Measurements from ENCODE around the gene POLD2. TPM values are rescaled to one million over a fixed set of nuclear protein-coding genes. Genes with fewer than 3 reads are reported as not detected.
"Not testable (repeated sequence)": the region's sequence is repeated elsewhere in the genome, so short reads cannot be mapped to it uniquely, and the experiment has no call there.

The POLD2 gene
- total RNA-seq, result 10 to 100 TPM; 33.9 to 87.9 (median 71.0) TPM

- H3K27ac ChIP-seq, result peak within 1 kb of the TSS; percentile 77 to 94 (median 88)
- peak; percentile 95 to 96 for DNase-seq (ENCODE audit: low spot score in 2 of 2)
- peak in 3 of 5 experiments; percentile 6 to 40 (median 21) for TF ChIP-seq CTCF (IDR thresholded peaks at IDR 0.05)
- peak; percentile 39 to 79 for TF ChIP-seq POLR2A (IDR thresholded peaks at IDR 0.05)
- TF ChIP-seq EP300 (IDR thresholded peaks at IDR 0.05), result peak in 1 of 2 donors; percentile 73
- peaks cover 0 to 33% (median 0%) of the 10 kb centered on the region in 3 donors for H3K36me3 ChIP-seq
- 0 to 1% methylated on average over 54 to 64 of the region's 86 CpGs for WGBS, 2 donors
- H3K4me3 ChIP-seq, result peak within 1 kb of the TSS; percentile 69 to 94 (median 76)
- H3K27me3 ChIP-seq, result no peaks in the 10 kb centered on the region
- peaks cover 0 to 34% (median 9%) of the 10 kb centered on the region in 4 donors for H3K4me1 ChIP-seq
- H3K9me3 ChIP-seq, result no peaks in the 10 kb centered on the region
Observed at GRCh38 chr7:44123190-44124003, at the start of gene POLD2. Gene POLD2, minus strand, starts transcription at chr7:44123548. Its CDS starts 1,495 bp downstream, at chr7:44122053.

GRCh38 chr7:44172803-44173424 lies 49.6 kb upstream of the POLD2 start:
- Histone ChIP-seq H3K27ac (no peak overlapping the region), H3K9me3 (peaks cover 0 to 13% (median 0%) of the 10 kb centered on the region in 4 donors), H3K27me3 (no peaks in the 10 kb centered on the region), H3K4me3 (no peak overlapping the region), H3K36me3 (no peaks in the 10 kb centered on the region), H3K4me1 (no peaks in the 10 kb centered on the region)
- TF ChIP-seq EP300 (IDR thresholded peaks at IDR 0.05), result no peak
- TF ChIP-seq POLR2A (IDR thresholded peaks at IDR 0.05), result no peak
- DNase-seq (ENCODE audit: low spot score in 2 of 2), result no peak
- WGBS, 2 donors, result 81 to 85% methylated on average over 6 of the region's 6 CpGs

GRCh38 chr7:44172352-44172751 lies 49.0 kb upstream of the POLD2 start:
- H3K27ac ChIP-seq, result no peak overlapping the region
- no peak for DNase-seq (ENCODE audit: low spot score in 2 of 2)
- H3K27me3 ChIP-seq, result no peaks in the 10 kb centered on the region
- no peaks in the 10 kb centered on the region for H3K36me3 ChIP-seq
- H3K9me3 ChIP-seq, result peaks cover 0 to 13% (median 0%) of the 10 kb centered on the region in 4 donors
- TF ChIP-seq CTCF (IDR thresholded peaks at IDR 0.05), result no peak
- TF ChIP-seq EP300 (IDR thresholded peaks at IDR 0.05), result no peak
- TF ChIP-seq POLR2A (IDR thresholded peaks at IDR 0.05), result no peak
- H3K4me1 ChIP-seq, result no peaks in the 10 kb centered on the region
- H3K4me3 ChIP-seq, result no peak overlapping the region

- not testable (repeated sequence) for H3K4me1 ChIP-seq; DNase-seq (ENCODE audit: low spot score in 2 of 2); H3K27me3 ChIP-seq; H3K27ac ChIP-seq; H3K4me3 ChIP-seq; H3K36me3 ChIP-seq
- H3K9me3 ChIP-seq, result peaks cover 0 to 13% (median 0%) of the 10 kb centered on the region in 4 donors
- 91 to 92% methylated on average over 9 of the region's 9 CpGs for WGBS, 2 donors
Observed at GRCh38 chr7:44171901-44172300, 48.6 kb upstream of the POLD2 start.

- no peaks in the 10 kb centered on the region for H3K27me3 ChIP-seq
- DNase-seq (ENCODE audit: low spot score in 2 of 2), result no peak
- H3K4me3 ChIP-seq, result no peak overlapping the region
- peaks cover 0 to 16% (median 0%) of the 10 kb centered on the region in 4 donors for H3K9me3 ChIP-seq
- no peak overlapping the region for H3K27ac ChIP-seq
- H3K4me1 ChIP-seq, result no peaks in the 10 kb centered on the region
- TF ChIP-seq EP300 (IDR thresholded peaks at IDR 0.05), result no peak
- TF ChIP-seq CTCF (IDR thresholded peaks at IDR 0.05), result no peak
- no peak for TF ChIP-seq POLR2A (IDR thresholded peaks at IDR 0.05)
- no peaks in the 10 kb centered on the region for H3K36me3 ChIP-seq
Observed at GRCh38 chr7:44167920-44168319, 44.6 kb upstream of the POLD2 start.

GRCh38 chr7:44163591-44163990 lies 40.2 kb upstream of the POLD2 start:
- no peak for TF ChIP-seq CTCF (IDR thresholded peaks at IDR 0.05)
- 53 to 68% methylated on average over 1 of the region's 1 CpG for WGBS, 2 donors
- no peak for DNase-seq (ENCODE audit: low spot score in 2 of 2)

More at GRCh38 chr7:44163591-44163990, 40.2 kb upstream of the POLD2 start:
- Histone ChIP-seq H3K36me3 (no peaks in the 10 kb centered on the region), H3K4me3 (no peak overlapping the region), H3K27ac (no peak overlapping the region), H3K27me3 (no peaks in the 10 kb centered on the region), H3K4me1 (no peaks in the 10 kb centered on the region), H3K9me3 (peaks cover 0 to 3% (median 0%) of the 10 kb centered on the region in 4 donors)
